HG03342 (cell line): Measurements from ENCODE around the gene CADPS2.
A peak's percentile ranks its signal among the peaks of the same experiment; 100 is the strongest.

Experiments used
- ATAC-seq: cut with Tn5 transposase; IDR thresholded peaks from one replicate; pipeline ENCODE4 v1.9.1; 2021; ENCODE audit warnings: mild to moderate bottlenecking, moderate library complexity; ENCODE audit not compliant: unreplicated experiment

The CADPS2 gene

GRCh38 chr7:122886357-122887081 is at the start of gene CADPS2:
CADPS2 (minus strand) TSS chr7:122886460; CDS start chr7:122886337, 123 bp downstream.
- peak; percentile 69 for ATAC-seq

DNA sequence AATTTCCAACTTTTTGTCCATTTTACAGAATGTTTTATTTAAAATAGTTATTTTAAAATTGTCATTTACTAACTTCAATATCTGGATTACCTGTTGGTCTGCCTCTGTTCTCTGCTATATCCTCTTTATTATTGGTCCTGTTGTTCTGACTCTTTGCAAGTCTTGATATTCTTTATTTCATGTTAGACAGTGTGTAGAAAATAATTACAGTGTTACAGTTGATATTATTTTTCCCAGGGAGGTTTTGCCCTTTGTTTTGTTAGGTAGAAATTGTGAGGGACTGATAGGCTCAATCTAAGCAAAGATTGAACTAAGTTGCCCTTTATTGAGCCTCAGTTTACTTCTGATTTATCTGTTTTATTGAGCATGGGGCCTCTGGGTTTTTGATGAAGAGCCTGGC is 49.4 kb upstream of the CADPS2 start:
- ATAC-seq, result no peak

DNA sequence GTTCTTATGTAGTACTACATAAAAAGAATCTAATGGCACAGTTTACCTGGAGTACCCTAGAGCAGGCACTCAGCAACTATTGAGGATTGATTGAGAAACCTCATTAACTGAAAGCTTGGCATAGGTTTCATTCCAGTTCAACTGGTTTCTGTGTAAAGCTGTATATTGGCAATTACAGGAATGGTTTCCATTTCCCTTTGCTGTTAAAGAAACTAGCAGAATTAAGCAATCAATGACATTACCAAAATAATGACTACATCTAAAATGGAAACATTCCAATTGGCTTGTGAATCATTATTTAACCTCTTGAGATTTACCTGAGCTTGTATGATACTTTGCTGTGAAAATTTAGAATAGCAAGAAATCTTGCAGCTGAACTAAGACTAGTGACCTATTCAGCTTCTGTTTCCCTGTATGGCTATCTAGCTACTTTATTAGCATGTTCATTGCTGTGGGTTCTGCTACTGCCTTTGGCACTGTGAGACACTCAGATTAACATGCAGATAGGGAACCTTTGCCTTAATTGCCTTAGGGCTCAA is 33.5 kb upstream of the CADPS2 start:
- ATAC-seq, result no peak

- ATAC-seq, result no peak
Measured at GRCh38 chr7:122914812-122915211, 28.6 kb upstream of the CADPS2 start.

- no peak for ATAC-seq
Measured at GRCh38 chr7:122913608-122914007, 27.3 kb upstream of the CADPS2 start.

DNA sequence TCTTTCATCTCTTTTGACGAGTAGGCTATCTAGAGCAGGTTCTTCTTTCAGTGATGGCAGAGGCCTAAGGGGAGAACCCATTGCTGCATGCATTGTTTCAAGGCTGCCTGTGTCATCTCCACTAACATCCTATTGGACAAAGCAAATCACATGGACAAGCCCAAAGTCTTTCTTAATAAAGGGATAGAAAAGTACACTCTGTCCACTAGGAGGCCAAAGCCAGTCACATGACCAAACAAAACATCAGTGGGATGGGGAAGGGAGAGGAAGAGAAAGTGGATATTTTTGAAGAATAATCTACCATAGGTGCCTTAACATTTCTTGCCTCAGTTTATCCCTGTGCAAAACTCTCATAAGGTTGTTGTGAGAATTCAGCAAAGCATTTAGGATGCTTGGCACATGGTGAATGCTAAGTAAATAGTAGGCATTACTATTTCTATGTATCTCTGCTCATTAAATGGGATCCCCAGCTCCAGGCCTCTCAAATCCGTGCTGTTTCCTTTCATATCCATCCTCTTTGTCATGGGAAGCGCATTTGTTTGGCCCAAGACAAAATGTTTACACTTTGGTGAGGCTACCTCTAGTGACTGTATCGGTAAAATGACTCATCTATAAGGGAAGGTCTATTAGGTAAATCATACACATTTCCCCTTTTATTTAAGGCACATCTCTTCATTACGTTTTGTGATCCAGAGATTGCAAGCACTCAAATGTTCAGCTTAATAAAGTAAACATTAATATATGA is 16.7 kb upstream of the CADPS2 start:
- peak; percentile 89 for ATAC-seq

GRCh38 chr7:122901250-122901649 is 15.0 kb upstream of the CADPS2 start:
- ATAC-seq, result no peak

GRCh38 chr7:122896509-122896908 is 10.2 kb upstream of the CADPS2 start:
- no peak for ATAC-seq

- ATAC-seq, result no peak
Measured at GRCh38 chr7:122893486-122893885, 7.2 kb upstream of the CADPS2 start.

DNA sequence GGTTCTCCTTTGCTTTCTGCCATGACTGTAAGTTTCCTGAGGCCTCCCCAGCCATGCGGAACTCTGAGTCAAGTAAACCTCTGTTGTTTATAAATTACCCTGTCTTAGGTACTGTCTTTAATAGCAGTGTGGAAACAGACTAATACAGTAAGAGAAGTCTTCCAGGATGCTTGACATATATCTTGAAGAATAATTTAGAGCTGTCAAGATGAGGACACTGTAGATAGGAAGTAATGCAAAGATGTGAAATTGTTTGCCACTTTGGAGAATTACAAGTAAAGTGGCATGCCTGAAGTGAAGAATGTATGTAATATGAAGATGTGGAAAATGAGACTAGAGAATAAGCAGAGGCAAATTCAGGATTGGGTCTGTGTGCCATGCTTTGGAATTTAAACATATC is 2.9 kb upstream of the CADPS2 start:
- ATAC-seq, result no peak

DNA sequence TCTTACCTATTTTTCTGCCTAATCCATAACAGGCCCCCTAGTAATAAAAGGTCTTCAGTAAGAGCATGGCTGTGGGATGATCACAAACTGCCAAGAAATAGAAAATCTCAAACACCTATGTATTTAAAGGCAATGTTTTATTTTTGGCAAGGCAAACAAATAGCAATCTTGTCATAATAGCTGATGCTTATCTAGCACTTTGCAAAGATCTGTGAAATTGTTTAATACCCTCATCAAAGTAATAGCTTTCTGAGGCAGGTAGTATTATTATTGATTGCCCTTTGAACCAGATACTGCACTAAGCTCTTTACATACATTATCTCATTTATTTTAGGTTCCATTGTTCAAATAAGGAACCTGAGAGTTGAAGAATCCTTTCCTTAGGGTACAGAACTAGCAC is 1.6 kb upstream of the CADPS2 start:
- no peak for ATAC-seq

DNA sequence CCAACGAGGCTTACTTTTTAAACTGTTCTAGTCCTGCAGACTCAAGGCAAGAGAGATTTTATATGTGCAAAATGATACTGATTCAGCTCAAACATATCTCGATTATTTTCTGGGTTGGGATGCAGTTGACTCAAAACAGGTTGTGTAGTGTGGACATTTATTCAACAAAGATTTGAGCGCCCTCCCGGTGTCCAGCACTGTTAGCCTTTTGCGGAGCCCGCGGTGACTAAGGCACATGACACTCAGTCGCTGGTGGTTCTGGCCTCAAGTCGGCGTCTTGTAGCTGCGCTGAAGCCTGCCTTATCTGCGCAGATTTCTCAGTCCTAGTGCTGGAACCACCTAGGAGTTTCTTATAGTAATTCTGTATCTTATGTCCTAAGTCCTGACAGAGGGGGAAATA is 938 bp upstream of the CADPS2 start:
- no peak for ATAC-seq

GRCh38 chr7:122885583-122886356 is 490 bp downstream of the CADPS2 start:
- peak; percentile 35 for ATAC-seq

DNA sequence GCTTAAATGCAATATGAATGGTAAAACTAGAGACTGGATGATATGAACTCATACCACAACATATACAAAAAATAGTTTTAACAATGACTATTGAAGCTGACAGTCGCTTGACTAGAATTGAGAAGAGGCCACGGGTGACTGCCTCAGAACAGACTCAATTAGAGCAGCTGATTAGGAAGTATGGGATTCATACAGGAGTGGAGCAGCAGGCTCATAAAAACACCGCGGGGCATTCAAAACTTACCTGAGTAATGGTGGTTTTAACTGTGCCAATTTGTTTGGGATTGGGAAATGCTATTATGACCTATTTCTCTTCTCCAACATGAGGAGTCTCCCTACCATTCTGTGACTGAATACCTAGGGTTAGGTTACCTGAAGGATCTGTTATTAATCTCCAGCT is 2.1 kb downstream of the CADPS2 start:
- no peak for ATAC-seq

DNA sequence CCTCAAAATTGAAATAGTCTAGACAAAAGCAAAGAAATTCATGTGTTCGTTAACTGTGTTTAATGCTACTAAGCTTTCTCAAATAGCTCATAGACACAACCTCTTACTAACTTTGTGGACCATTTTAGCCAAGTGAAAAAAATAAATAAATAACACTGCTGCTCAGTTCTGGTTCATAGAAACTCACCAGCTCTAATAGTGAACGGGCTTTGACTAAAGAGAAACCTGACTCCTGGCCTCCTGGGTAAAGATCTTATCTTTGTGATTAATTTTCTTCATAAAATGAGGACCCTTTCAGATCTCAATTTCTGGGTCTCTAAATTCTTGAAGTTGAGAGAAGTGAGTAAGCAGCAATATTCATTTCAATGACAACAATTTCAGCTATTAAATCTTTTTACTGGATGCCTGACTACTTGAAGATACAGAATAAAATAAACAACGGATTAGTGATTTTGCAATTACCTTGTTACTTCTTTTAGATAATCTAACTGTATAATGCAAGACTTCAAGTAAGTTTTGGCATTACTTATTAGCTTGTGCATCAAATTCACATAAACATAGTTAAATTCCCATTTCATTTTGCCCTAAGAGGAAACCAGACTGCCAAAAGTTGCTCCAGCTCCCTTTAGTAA is 3.1 kb downstream of the CADPS2 start:
- ATAC-seq, result no peak

DNA sequence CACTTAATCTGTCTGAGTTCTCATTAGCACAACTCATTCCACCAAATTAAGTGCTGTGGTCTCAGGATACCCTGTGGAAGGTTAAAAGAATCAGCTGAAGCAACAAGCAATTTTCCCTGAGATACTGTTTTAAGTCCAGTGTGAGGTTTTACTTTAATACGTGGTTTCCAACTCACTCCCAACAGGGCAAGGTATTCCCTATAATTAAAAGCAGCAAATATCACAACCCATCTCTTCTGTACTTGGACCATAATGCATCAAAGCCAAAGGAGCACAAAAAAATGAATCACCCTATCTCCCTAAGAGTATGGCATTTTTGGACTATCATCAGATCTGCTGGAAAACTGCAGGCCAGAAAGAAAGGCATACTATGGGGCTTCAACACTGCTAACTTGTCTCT is 4.9 kb downstream of the CADPS2 start:
- no peak for ATAC-seq

- ATAC-seq, result no peak
Measured at GRCh38 chr7:122869260-122869659, 17.0 kb downstream of the CADPS2 start.

GRCh38 chr7:122867471-122867980 is 18.7 kb downstream of the CADPS2 start:
- no peak for ATAC-seq

- ATAC-seq, result no peak
Measured at GRCh38 chr7:122864838-122865237, 21.4 kb downstream of the CADPS2 start.

DNA sequence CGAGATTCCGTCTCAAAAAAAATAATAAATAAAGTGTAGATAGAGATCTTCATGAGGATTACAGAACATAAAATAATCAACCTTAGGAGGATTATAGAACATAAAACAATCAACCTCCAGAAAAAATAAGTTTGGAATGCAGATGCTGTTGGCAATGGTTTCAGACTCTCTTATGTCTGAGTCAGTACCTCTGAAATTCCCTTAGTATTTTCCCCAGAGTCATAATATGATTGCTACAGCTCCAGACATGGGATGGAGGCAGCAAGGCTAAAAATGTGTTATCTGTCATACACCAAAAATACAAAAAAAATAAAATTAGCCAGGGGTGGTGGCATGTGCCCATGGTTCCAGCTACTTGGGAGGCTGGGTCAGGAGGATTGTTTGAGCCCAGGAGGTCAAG is 22.2 kb downstream of the CADPS2 start:
- no peak for ATAC-seq

- ATAC-seq, result no peak
Measured at GRCh38 chr7:122858320-122858719, 27.9 kb downstream of the CADPS2 start.
